K562 (cell line): ENCODE measurements around the gene SH3GL3. TPM values are rescaled to one million over a fixed set of nuclear protein-coding genes. Genes with fewer than 3 reads are reported as not detected.

Source experiments
- BCOR ChIP-seq: fragments of 450-650 bp; IDR thresholded peaks from 2 replicates; pipeline ENCODE4 v1.6.1; 2016
- PYGO2 ChIP-seq: fragments of 450-650 bp; IDR thresholded peaks from 2 replicates; pipeline ENCODE4 v1.6.1; 2016; ENCODE audit warnings: mild to moderate bottlenecking, missing genetic modification characterization, moderate library complexity, missing compliant biosample characterization
- RBM25 ChIP-seq: fragments of 200-400 bp; formaldehyde crosslinking; IDR thresholded peaks from 2 replicates; pipeline ENCODE4 v1.6.1; 2018; ENCODE audit warnings: low read length, low read depth, moderate library complexity; ENCODE audit not compliant: severe bottlenecking
- THAP7 ChIP-seq: fragments of 250-450 bp; sonication (Bioruptor Pico); IDR thresholded peaks from 2 replicates; pipeline ENCODE4 v1.5.0; 2021
- ZKSCAN1 ChIP-seq: fragments of 150-350 bp; IDR thresholded peaks from 2 replicates; pipeline ENCODE4 v1.6.1; 2016; ENCODE audit warnings: low read depth, low read length
- ZNF695 ChIP-seq: fragments of 450-650 bp; formaldehyde crosslinking; IDR thresholded peaks from 2 replicates; pipeline ENCODE4 v1.4.0; 2020; ENCODE audit warnings: mild to moderate bottlenecking, moderate library complexity
- polyA plus RNA-seq, 8 experiments: library from polyadenylated mRNA; depleted of rRNA in 4 of 8; stranded (reverse) in 5 of 8; unstranded in 3 of 8; fragments of >200 nt; fragmentation: Nextera tagmentation in 2 of 8; fragmentation: Illumina TruSeq in 1 of 8; extraction: Ambion mirVana in 2 of 8; extraction: Trizol in 1 of 8; gene quantifications; 2 replicates each; pipeline versions ENCODE4 v1.2.1 to v1.2.3, GENCODE V29; 2011 to 2014; ENCODE audit warnings: inconsistent platforms in 1 of 8, missing spikeins in 1 of 8
- total RNA-seq, 7 experiments: library from RNA; depleted of rRNA in 6 of 7; stranded (reverse); fragments of >200 nt in 6 of 7; fragmentation: Illumina TruSeq in 2 of 7; extraction: Trizol in 2 of 7; gene quantifications; 2 replicates each; pipeline versions ENCODE4 v1.2.1 to v1.2.3, GENCODE V29; 2011 to 2021; ENCODE audit warnings: low replicate concordance in 1 of 7
- TF ChIP-seq, protein P1 (sequence below): fragments of 450-650 bp; IDR thresholded peaks from 2 replicates; pipeline ENCODE4 v1.6.1; 2018; ENCODE audit not compliant: partially characterized antibody

SH3GL3 gene
- total and polyA plus RNA-seq, 9 of the 15 experiments (the other 6 are each of a cell fraction or from before 2014, with no cell fraction given) = 3.9 to 16.0 (median 9.7) TPM

GRCh38 chr15:83556068-83556467, 108.9 kb downstream of the SH3GL3 start (continued):
- TF ChIP-seq, protein P1, sequence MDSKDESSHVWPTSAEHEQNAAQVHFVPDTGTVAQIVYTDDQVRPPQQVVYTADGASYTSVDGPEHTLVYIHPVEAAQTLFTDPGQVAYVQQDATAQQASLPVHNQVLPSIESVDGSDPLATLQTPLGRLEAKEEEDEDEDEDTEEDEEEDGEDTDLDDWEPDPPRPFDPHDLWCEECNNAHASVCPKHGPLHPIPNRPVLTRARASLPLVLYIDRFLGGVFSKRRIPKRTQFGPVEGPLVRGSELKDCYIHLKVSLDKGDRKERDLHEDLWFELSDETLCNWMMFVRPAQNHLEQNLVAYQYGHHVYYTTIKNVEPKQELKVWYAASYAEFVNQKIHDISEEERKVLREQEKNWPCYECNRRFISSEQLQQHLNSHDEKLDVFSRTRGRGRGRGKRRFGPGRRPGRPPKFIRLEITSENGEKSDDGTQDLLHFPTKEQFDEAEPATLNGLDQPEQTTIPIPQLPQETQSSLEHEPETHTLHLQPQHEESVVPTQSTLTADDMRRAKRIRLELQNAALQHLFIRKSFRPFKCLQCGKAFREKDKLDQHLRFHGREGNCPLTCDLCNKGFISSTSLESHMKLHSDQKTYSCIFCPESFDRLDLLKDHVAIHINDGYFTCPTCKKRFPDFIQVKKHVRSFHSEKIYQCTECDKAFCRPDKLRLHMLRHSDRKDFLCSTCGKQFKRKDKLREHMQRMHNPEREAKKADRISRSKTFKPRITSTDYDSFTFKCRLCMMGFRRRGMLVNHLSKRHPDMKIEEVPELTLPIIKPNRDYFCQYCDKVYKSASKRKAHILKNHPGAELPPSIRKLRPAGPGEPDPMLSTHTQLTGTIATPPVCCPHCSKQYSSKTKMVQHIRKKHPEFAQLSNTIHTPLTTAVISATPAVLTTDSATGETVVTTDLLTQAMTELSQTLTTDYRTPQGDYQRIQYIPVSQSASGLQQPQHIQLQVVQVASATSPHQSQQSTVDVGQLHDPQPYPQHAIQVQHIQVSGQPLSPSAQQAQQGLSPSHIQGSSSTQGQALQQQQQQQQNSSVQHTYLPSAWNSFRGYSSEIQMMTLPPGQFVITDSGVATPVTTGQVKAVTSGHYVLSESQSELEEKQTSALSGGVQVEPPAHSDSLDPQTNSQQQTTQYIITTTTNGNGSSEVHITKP = no peak
- TF ChIP-seq BCOR (peak; percentile 44; the same call in 1 of the 2 replicates), ZNF695 (CRISPR knock-in tag) (no peak), ZKSCAN1 (no peak), RBM25 (peak; percentile 71), PYGO2 (tag) (no peak), THAP7 (CRISPR knock-in tag) (no peak)
- TF ChIP-seq, all 486 proteins: peak for 4
